Activated CD4-positive, alpha-beta memory T cell treated with anti-CD3 and anti-CD28 coated beads for 36 hours (primary cell): Measurements from ENCODE around the gene NTM. TPM values are rescaled to one million over a fixed set of nuclear protein-coding genes. Genes with fewer than 3 reads are reported as not detected.
"Not testable (repeated sequence)": the region's sequence is repeated elsewhere in the genome, so short reads cannot be mapped to it uniquely, and the experiment has no call there.

Experiments
- CTCF ChIA-PET: fragments of 350-600 bp; sonication (Branson Sonifier 250); formaldehyde crosslinking; loops from one replicate; lab custom pipeline; 2021; ENCODE audit warnings: antibody characterized with exemption, inconsistent platforms; lab: Charles Lee
- POLR2A ChIA-PET: fragments of 350-600 bp; sonication (Branson Sonifier 250); formaldehyde crosslinking; loops from one replicate; lab custom pipeline; 2021; ENCODE audit warnings: antibody characterized with exemption; lab: Charles Lee
- DNase-seq: peaks from one replicate; pipeline ENCODE4 v3.0.0-alpha.2; 2020
- H3K27ac Mint-ChIP-seq: one replicate; pipeline ENCODE4 v1.8.0; 2021; ENCODE audit warnings: mixed read lengths
- H3K27me3 Mint-ChIP-seq: one replicate; pipeline ENCODE4 v1.8.0; 2021; ENCODE audit warnings: mixed read lengths
- H3K36me3 Mint-ChIP-seq: one replicate; pipeline ENCODE4 v1.8.0; 2021; ENCODE audit warnings: mixed read lengths
- H3K4me1 Mint-ChIP-seq: one replicate; pipeline ENCODE4 v1.8.0; 2021; ENCODE audit warnings: low read depth, mixed read lengths
- H3K4me3 Mint-ChIP-seq: one replicate; pipeline ENCODE4 v1.8.0; 2021; ENCODE audit warnings: mild to moderate bottlenecking, mixed read lengths
- H3K9me3 Mint-ChIP-seq: one replicate; pipeline ENCODE4 v1.8.0; 2021; ENCODE audit warnings: mixed read lengths
- intact Hi-C: fragments of 100-400 bp; cut with micrococcal nuclease; formaldehyde crosslinking; loops from one replicate; pipeline ENCODE4 v1.15.1; 2023
- total RNA-seq, 2 experiments: library from RNA; stranded (reverse); gene quantifications; one replicate each; pipeline ENCODE4 v1.2.3, GENCODE V29; 2021

NTM gene
- total RNA-seq: not detected

GRCh38 chr11:131370090-131370751 is at the start of gene NTM:
NTM (plus strand) TSS chr11:131370615.
- no peak for DNase-seq
- H3K27ac Mint-ChIP-seq: no peak within 1 kb of the TSS
- no peaks in the 10 kb centered on the region for H3K4me1 Mint-ChIP-seq
- no peaks in the 10 kb centered on the region for H3K36me3 Mint-ChIP-seq
- no peak within 1 kb of the TSS for H3K4me3 Mint-ChIP-seq
- POLR2A ChIA-PET: no interaction called here
- CTCF ChIA-PET: no interaction called here
- intact Hi-C loops: no loop called here
- H3K27me3 Mint-ChIP-seq: peaks cover 3% of the 10 kb centered on the region
- no peaks in the 10 kb centered on the region for H3K9me3 Mint-ChIP-seq

- ChIA-PET POLR2A (no interaction called here), CTCF (no interaction called here)
- Mint-ChIP-seq H3K9me3 (no peaks in the 10 kb centered on the region), H3K4me1 (no peaks in the 10 kb centered on the region), H3K36me3 (no peaks in the 10 kb centered on the region), H3K27ac (no peak overlapping the region), H3K27me3 (no peaks in the 10 kb centered on the region), H3K4me3 (no peak overlapping the region)
- no peak for DNase-seq
- intact Hi-C loops: no loop called here
Observed at GRCh38 chr11:131324921-131325570, 45.4 kb upstream of the NTM start.

DNA sequence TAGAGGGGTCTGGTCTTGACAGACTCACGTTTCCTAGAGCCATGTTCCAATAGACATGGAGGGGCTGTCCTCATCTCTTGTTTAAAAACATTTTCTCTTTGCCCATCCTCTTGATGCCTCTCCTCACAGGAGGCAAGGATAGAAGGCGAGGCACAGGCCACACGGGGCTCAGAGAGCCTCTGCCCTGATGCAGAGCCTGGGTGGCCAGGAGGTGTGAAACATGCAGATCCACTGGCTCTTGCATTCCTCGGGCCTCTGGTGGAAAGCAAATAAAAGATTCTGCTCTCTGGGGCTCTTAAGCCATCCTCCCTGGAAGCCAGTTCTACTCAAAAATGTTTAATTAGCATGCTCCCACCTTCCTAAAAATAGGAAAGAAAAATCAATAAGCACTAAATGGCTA is 43.6 kb upstream of the NTM start:
- no peak for DNase-seq
- Mint-ChIP-seq H3K4me1 (no peaks in the 10 kb centered on the region), H3K4me3 (no peak overlapping the region), H3K9me3 (no peaks in the 10 kb centered on the region), H3K27me3 (no peaks in the 10 kb centered on the region), H3K27ac (no peak overlapping the region), H3K36me3 (no peaks in the 10 kb centered on the region)
- POLR2A ChIA-PET: no interaction called here
- CTCF ChIA-PET: no interaction called here
- intact Hi-C loops: no loop called here

DNA sequence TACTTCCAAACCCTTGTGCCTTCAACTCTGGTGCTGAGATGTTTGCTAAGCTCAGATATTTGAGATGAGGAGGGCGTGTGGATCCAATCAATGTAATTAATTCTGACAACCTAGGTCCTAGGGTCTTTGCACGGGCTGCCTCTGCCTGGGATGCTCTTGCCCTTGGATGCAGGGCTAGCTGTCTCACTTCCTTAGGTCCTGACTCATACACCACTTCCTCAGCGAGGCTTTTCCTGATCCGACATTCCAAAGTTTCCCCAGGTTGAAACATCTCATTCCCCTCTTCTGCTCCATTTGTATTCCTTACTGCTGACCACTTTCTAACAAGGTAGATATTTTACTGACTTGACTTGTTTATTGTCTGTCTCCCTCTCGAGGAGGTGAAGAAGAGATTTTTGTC is 43.0 kb upstream of the NTM start:
- DNase-seq: no peak
- Mint-ChIP-seq H3K4me1 (no peaks in the 10 kb centered on the region), H3K27ac (no peak overlapping the region), H3K4me3 (no peak overlapping the region), H3K27me3 (no peaks in the 10 kb centered on the region), H3K36me3 (no peaks in the 10 kb centered on the region), H3K9me3 (no peaks in the 10 kb centered on the region)
- POLR2A ChIA-PET: no interaction called here
- intact Hi-C loops: no loop called here
- CTCF ChIA-PET: no interaction called here

DNA sequence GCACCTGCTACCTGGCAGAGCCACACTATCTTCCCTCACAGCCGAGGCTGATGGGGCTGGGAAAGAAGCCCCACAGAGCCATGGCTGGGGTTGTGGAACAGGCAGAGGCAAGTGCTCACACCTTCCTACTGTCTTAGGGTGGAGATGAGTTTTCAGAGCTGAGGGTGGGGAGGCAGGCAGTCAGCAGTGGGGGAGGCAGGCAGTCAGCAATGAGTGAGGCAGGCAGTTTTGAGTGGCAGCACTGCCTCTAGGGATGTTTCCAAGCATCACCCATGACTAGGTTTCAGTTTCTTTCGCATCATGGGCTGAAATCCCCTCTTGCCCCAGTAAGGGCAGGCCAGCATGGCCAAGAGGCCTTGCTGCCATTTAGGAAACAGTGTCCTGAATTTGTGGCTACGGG is 41.6 kb upstream of the NTM start:
- Mint-ChIP-seq H3K27me3 (no peaks in the 10 kb centered on the region), H3K4me3 (no peak overlapping the region), H3K27ac (no peak overlapping the region), H3K9me3 (no peaks in the 10 kb centered on the region), H3K4me1 (no peaks in the 10 kb centered on the region), H3K36me3 (no peaks in the 10 kb centered on the region)
- ChIA-PET CTCF (no interaction called here), POLR2A (no interaction called here)
- intact Hi-C loops: no loop called here
- DNase-seq: no peak

DNA sequence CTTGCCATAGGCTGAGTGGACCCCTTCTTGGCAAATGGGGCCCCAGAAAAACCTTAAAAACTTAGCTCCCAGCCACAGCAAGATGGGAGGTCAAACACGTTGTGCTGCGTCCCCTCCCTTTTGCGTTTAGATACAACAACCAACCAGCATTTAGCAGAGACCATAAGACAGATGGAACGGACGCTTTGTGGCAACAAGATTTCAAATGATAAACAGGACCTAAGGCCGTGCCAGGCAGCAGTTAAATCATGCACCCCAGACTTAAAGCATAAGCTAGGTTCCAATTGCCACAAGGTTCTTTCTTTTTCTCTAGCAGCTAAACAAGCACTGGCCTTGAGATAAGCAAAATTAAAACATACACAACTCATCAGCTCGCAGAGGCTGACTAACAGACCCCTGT is 39.4 kb upstream of the NTM start:
- no peaks in the 10 kb centered on the region for H3K36me3 Mint-ChIP-seq
- no peak overlapping the region for H3K4me3 Mint-ChIP-seq
- ChIA-PET POLR2A (no interaction called here), CTCF (no interaction called here)
- H3K27ac Mint-ChIP-seq: no peak overlapping the region
- no peaks in the 10 kb centered on the region for H3K27me3 Mint-ChIP-seq
- intact Hi-C loops: no loop called here
- no peak for DNase-seq
- H3K9me3 Mint-ChIP-seq: no peaks in the 10 kb centered on the region
- H3K4me1 Mint-ChIP-seq: no peaks in the 10 kb centered on the region

GRCh38 chr11:131331546-131331945 is 38.9 kb upstream of the NTM start:
- intact Hi-C loops: no loop called here
- H3K9me3 Mint-ChIP-seq: no peaks in the 10 kb centered on the region
- H3K4me3 Mint-ChIP-seq: no peak overlapping the region
- H3K4me1 Mint-ChIP-seq: no peaks in the 10 kb centered on the region
- H3K36me3 Mint-ChIP-seq: no peaks in the 10 kb centered on the region
- no peaks in the 10 kb centered on the region for H3K27me3 Mint-ChIP-seq
- no peak for DNase-seq
- no peak overlapping the region for H3K27ac Mint-ChIP-seq
- POLR2A ChIA-PET: no interaction called here
- CTCF ChIA-PET: no interaction called here

DNA sequence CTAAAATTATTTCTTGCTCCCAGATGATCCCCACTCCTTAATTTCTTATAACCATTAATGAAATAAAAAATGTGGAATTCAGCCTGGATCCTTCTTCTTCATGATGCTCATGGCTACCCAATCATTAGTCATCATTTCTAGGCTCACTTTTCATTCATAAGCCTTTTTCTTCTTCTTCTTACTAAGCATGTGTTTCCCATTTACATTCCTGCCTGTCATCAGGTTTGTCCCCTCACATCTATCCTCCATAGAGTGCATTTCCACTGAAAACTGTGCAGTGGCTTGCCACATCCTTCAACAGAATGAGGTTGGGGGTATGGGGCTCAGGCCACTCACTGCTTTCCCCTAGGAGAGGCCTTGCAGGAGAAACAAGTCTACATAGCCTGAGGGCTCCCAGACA is 35.8 kb upstream of the NTM start:
- no peak overlapping the region for H3K27ac Mint-ChIP-seq
- no peaks in the 10 kb centered on the region for H3K4me1 Mint-ChIP-seq
- H3K9me3 Mint-ChIP-seq: no peaks in the 10 kb centered on the region
- H3K36me3 Mint-ChIP-seq: no peaks in the 10 kb centered on the region
- H3K4me3 Mint-ChIP-seq: no peak overlapping the region
- H3K27me3 Mint-ChIP-seq: no peaks in the 10 kb centered on the region
- POLR2A ChIA-PET: no interaction called here
- DNase-seq: no peak
- CTCF ChIA-PET: no interaction called here
- intact Hi-C loops: no loop called here

DNA sequence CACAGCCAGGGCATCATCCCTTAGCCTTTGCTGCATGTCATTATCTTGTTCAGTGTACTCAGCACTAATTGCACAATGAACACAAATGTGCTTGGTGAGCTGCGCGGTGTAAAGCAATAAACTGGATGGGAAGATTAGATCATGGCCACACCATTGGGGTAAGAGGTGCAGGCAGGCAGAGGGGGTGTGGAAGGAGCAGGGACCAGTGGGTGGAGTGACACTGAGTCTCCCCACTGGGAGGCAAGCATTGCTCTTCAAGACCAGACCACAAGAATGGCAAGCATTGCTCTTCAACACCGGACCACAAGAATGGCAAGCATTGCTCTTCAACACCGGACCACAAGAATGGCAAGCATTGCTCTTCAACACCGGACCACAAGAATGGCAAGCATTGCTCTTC is 28.5 kb upstream of the NTM start:
- H3K36me3 Mint-ChIP-seq, intact Hi-C loops, H3K27ac Mint-ChIP-seq, DNase-seq, CTCF ChIA-PET, H3K4me1 Mint-ChIP-seq, H3K4me3 Mint-ChIP-seq, H3K27me3 Mint-ChIP-seq, POLR2A ChIA-PET, H3K9me3 Mint-ChIP-seq: not testable (repeated sequence)

DNA sequence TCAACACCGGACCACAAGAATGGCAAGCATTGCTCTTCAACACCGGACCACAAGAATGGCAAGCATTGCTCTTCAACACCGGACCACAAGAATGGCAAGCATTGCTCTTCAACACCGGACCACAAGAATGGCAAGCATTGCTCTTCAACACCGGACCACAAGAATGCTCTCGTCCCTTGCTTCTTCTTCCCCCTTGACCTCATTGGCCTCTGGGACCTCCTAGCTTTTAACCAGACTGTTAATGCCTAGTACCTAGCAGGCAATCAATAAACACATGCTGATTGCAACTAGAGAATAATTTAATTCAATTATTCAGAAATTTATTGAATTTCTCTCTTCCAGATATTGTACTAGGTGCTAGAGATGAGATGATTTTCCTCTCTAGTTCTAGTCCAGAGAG is 28.0 kb upstream of the NTM start:
- H3K9me3 Mint-ChIP-seq, DNase-seq, H3K4me3 Mint-ChIP-seq, POLR2A ChIA-PET, H3K27ac Mint-ChIP-seq, CTCF ChIA-PET, H3K27me3 Mint-ChIP-seq, H3K36me3 Mint-ChIP-seq, intact Hi-C loops, H3K4me1 Mint-ChIP-seq: not testable (repeated sequence)

GRCh38 chr11:131345406-131345805 is 25.0 kb upstream of the NTM start:
- DNase-seq: no peak
- CTCF ChIA-PET: no interaction called here
- no peak overlapping the region for H3K27ac Mint-ChIP-seq
- no peaks in the 10 kb centered on the region for H3K4me1 Mint-ChIP-seq
- no peak overlapping the region for H3K4me3 Mint-ChIP-seq
- peaks cover 5% of the 10 kb centered on the region for H3K9me3 Mint-ChIP-seq
- H3K36me3 Mint-ChIP-seq: no peaks in the 10 kb centered on the region
- POLR2A ChIA-PET: no interaction called here
- H3K27me3 Mint-ChIP-seq: no peaks in the 10 kb centered on the region
- intact Hi-C loops: no loop called here

DNA sequence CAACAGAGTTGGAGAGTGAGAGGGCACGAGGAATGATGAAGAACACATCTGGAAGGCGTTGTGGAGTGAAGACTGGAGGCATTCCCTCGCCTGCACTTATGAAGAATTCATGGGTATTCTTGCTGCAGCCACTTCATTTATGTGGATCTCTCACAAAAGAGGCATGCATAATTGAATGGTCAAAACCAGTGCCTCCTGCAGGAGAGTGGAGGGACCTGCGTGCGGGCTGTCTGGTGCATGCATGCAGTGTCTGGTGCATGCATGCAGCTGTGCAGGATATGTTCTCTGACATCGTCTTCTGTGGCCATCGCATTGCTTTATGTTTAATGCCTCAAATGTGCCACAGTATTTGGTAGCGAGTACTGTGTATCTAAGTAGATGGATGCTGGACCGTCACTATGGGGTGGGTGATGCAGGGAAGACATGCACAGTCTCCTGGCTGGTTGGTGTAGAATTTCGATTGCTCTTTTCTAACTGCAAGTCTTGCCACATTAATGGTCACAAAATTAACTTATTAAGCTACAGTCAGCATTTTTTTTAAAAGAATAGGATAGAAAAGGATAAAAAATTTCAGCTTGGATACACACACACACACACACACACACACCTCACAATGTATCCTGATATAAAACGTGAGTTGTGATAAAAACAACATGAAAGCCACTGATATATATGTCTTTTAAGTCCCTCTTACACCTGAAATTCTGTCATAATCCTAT is 20.9 kb upstream of the NTM start:
- H3K27ac Mint-ChIP-seq: no peak overlapping the region
- intact Hi-C loops: no loop called here
- no peak for DNase-seq
- no peaks in the 10 kb centered on the region for H3K27me3 Mint-ChIP-seq
- no peaks in the 10 kb centered on the region for H3K36me3 Mint-ChIP-seq
- no peak overlapping the region for H3K4me3 Mint-ChIP-seq
- H3K9me3 Mint-ChIP-seq: peaks cover 6% of the 10 kb centered on the region
- POLR2A ChIA-PET: no interaction called here
- H3K4me1 Mint-ChIP-seq: no peaks in the 10 kb centered on the region
- CTCF ChIA-PET: no interaction called here

DNA sequence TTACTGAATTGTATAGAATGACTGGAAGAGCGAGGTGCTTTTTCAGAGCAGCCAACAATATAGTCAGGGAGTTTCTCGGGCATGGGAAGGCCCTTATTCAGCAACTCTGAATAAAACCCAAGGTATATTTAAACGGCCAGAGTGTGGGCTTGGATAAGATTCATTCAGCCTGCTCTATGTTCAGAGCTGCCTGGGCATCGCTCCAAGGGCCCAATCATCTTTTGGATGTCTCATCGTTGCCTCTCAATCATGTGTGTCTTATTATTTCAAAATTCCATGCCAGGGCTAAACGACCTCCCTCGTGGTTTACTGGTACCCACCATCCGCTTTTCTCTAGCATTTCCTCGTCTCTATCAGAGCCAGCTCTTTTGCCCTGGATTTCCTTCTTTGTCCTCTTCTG is 19.5 kb upstream of the NTM start:
- no peak overlapping the region for H3K27ac Mint-ChIP-seq
- ChIA-PET POLR2A (no interaction called here), CTCF (no interaction called here)
- H3K9me3 Mint-ChIP-seq: peaks cover 6% of the 10 kb centered on the region
- H3K36me3 Mint-ChIP-seq: no peaks in the 10 kb centered on the region
- H3K4me3 Mint-ChIP-seq: no peak overlapping the region
- no peaks in the 10 kb centered on the region for H3K4me1 Mint-ChIP-seq
- no peaks in the 10 kb centered on the region for H3K27me3 Mint-ChIP-seq
- intact Hi-C loops: no loop called here
- no peak for DNase-seq
